ENCODE data around the gene SNX8.

GRCh38 chr7:2254429-2255144 lies 59.7 kb downstream of the SNX8 start:
- TF ChIP-seq CTCF (IDR thresholded peaks at IDR 0.05; ENCODE audit: low read depth, low read length, poor library complexity, severe bottlenecking): no peak
- no peak for TF ChIP-seq EZH2phosphoT487 (IDR thresholded peaks at IDR 0.05; ENCODE audit: borderline replicate concordance, low read length)
